GM18520 (cell line): Measurements from ENCODE around the gene PAX1.

Experiments used
- ATAC-seq: cut with Tn5 transposase; IDR thresholded peaks from one replicate; pipeline ENCODE4 v1.9.1; 2021; ENCODE audit not compliant: unreplicated experiment

Gene PAX1

GRCh38 chr20:21725892-21726291, 20.4 kb downstream of the PAX1 start:
- ATAC-seq, result no peak

GRCh38 chr20:21729316-21729715, 23.9 kb downstream of the PAX1 start:
- ATAC-seq, result no peak

- no peak for ATAC-seq
Measured at GRCh38 chr20:21739161-21739560, 33.7 kb downstream of the PAX1 start.

- ATAC-seq, result no peak
Measured at GRCh38 chr20:21739682-21740081, 34.2 kb downstream of the PAX1 start.

GRCh38 chr20:21741266-21741665, 35.8 kb downstream of the PAX1 start:
- no peak for ATAC-seq

GRCh38 chr20:21762646-21763045, 57.2 kb downstream of the PAX1 start:
- no peak for ATAC-seq

- ATAC-seq, result no peak
Measured at GRCh38 chr20:21767200-21767738, 61.8 kb downstream of the PAX1 start.

- ATAC-seq, result no peak
Measured at GRCh38 chr20:21767739-21768223, 62.3 kb downstream of the PAX1 start.
